Mesenchymal stem cell (in vitro differentiated cells and primary cell): ENCODE measurements around the gene SYNE4.

Experiments used
- DNase-seq: peaks from one replicate; pipeline ENCODE4 v3.0.0-alpha.2; 2013
- H2AFZ ChIP-seq: one replicate; pipeline ENCODE4 v1.6.1; 2013; ENCODE audit warnings: low read depth, mild to moderate bottlenecking, control low read depth, inconsistent platforms, low read length, moderate library complexity
- H2AK5ac ChIP-seq: 2 replicates; pipeline ENCODE4 v1.6.1; 2013; ENCODE audit warnings: low read length, moderate library complexity, mild to moderate bottlenecking, inconsistent platforms; ENCODE audit not compliant: severe bottlenecking
- H2BK120ac ChIP-seq: one replicate; pipeline ENCODE4 v1.6.1; 2013; ENCODE audit warnings: low read depth, mild to moderate bottlenecking, inconsistent platforms, low read length, moderate library complexity
- H2BK12ac ChIP-seq, 2 experiments: one replicate each; pipeline ENCODE4 v1.6.1; 2013; ENCODE audit warnings: inconsistent platforms in 2 of 2, low read length in 2 of 2, mild to moderate bottlenecking in 2 of 2, moderate library complexity in 2 of 2, control low read depth in 1 of 2
- H2BK15ac ChIP-seq: one replicate; pipeline ENCODE4 v1.6.1; 2013; ENCODE audit warnings: mild to moderate bottlenecking, low read depth, inconsistent platforms; ENCODE audit not compliant: poor library complexity, severe bottlenecking
- H2BK5ac ChIP-seq: 2 replicates; pipeline ENCODE4 v1.6.1; 2013; ENCODE audit warnings: low read depth, mild to moderate bottlenecking, low read length, control low read depth, inconsistent platforms; ENCODE audit not compliant: poor library complexity, severe bottlenecking
- H3K14ac ChIP-seq, 2 experiments: one replicate each; pipeline ENCODE4 v1.6.1; 2013; ENCODE audit warnings: inconsistent platforms in 2 of 2, low read length in 2 of 2, control low read depth in 1 of 2, mild to moderate bottlenecking in 1 of 2, moderate library complexity in 1 of 2
- H3K18ac ChIP-seq, 2 experiments: one replicate each; pipeline ENCODE4 v1.6.1; 2013; ENCODE audit warnings: inconsistent platforms in 2 of 2, low read length in 2 of 2, control low read depth in 1 of 2, low read depth in 1 of 2, mild to moderate bottlenecking in 1 of 2
- H3K23ac ChIP-seq, 2 experiments: one replicate each; pipeline ENCODE4 v1.6.1; 2013; ENCODE audit warnings: inconsistent platforms in 2 of 2, low read length in 2 of 2, mild to moderate bottlenecking in 2 of 2, moderate library complexity in 2 of 2, control low read depth in 1 of 2
- H3K27ac ChIP-seq: 2 replicates; pipeline ENCODE4 v1.5.1; 2013; ENCODE audit warnings: mild to moderate bottlenecking, moderate library complexity, low read length, control low read depth, inconsistent platforms; ENCODE audit not compliant: poor library complexity, severe bottlenecking
- H3K27me3 ChIP-seq, 2 experiments: 2 replicates each; pipeline versions ENCODE4 v1.6.1 to v1.7.0; 2013; ENCODE audit warnings: low read length in 2 of 2, mild to moderate bottlenecking in 2 of 2, moderate library complexity in 2 of 2, control low read depth in 1 of 2, inconsistent platforms in 1 of 2; ENCODE audit not compliant: control insufficient read depth in 1 of 2, insufficient read depth in 1 of 2
- H3K36me3 ChIP-seq, 2 experiments: 2 replicates each; pipeline versions ENCODE4 v1.6.1 to v1.7.0; 2013; ENCODE audit warnings: low read length in 2 of 2, control low read depth in 1 of 2, inconsistent platforms in 1 of 2, low read depth in 1 of 2, mild to moderate bottlenecking in 1 of 2; ENCODE audit not compliant: insufficient read depth in 2 of 2, control insufficient read depth in 1 of 2
- H3K4ac ChIP-seq, 2 experiments: one replicate each; pipeline ENCODE4 v1.6.1; 2013; ENCODE audit warnings: inconsistent platforms in 2 of 2, low read length in 2 of 2, mild to moderate bottlenecking in 2 of 2, moderate library complexity in 2 of 2, control low read depth in 1 of 2, low read depth in 1 of 2
- H3K4me1 ChIP-seq: 2 replicates; pipeline ENCODE4 v1.6.1; 2013; ENCODE audit warnings: low read depth, low read length, control low read depth; ENCODE audit not compliant: control insufficient read depth, insufficient read depth
- H3K4me2 ChIP-seq: 2 replicates; pipeline ENCODE4 v1.6.1; 2013; ENCODE audit warnings: low read length, mild to moderate bottlenecking, inconsistent platforms; ENCODE audit not compliant: poor library complexity, severe bottlenecking
- H3K4me3 ChIP-seq, 2 experiments: 2 replicates each; pipeline versions ENCODE4 v1.5.1 to v1.7.0; 2013; ENCODE audit warnings: low read length in 2 of 2, mild to moderate bottlenecking in 2 of 2, control low read depth in 1 of 2, low read depth in 1 of 2; ENCODE audit not compliant: insufficient read depth in 1 of 2
- H3K79me1 ChIP-seq: replicated peaks from 2 replicates; pipeline ENCODE4 v1.6.1; 2013; ENCODE audit warnings: mild to moderate bottlenecking, control low read depth, low read length, inconsistent platforms; ENCODE audit not compliant: poor library complexity, severe bottlenecking
- H3K9ac ChIP-seq: 2 replicates; pipeline ENCODE4 v1.7.0; 2013; ENCODE audit warnings: mild to moderate bottlenecking, low read length, moderate library complexity
- H3K9me3 ChIP-seq: 2 replicates; pipeline ENCODE4 v1.7.0; 2013; ENCODE audit warnings: mild to moderate bottlenecking, low read length; ENCODE audit not compliant: control insufficient read depth
- H4K8ac ChIP-seq: one replicate; pipeline ENCODE4 v1.6.1; 2013; ENCODE audit warnings: inconsistent platforms, mild to moderate bottlenecking, low read length, moderate library complexity
- H4K91ac ChIP-seq: one replicate; pipeline ENCODE4 v1.6.1; 2013; ENCODE audit warnings: mild to moderate bottlenecking, low read length, inconsistent platforms
- WGBS: methylation state at CpG from one replicate; pipeline ENCODE4 v1.1.7; 2013; ENCODE audit warnings: mixed read lengths; 5-methylcytosine and 5-hydroxymethylcytosine counted together

SYNE4 gene

DNA sequence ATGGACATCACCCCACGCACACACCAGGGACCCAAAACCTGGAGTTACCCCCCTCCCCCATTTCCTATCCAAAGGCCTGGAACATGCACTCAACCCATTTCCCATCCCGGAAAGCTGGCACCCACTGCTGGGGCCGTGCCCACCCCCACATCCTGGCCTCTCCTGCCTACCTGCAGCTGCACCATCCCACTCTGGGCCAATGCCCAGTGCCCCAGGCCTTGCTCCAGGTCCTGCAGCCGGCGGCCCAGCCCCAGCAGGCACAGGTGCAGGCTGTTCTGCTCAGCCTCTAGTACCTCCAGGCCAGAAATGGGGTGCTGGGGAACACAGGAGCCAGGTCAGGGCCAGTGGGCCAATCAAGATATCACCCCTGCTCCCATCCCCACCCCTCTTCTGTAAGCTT, 1.7 kb downstream of the SYNE4 start:
- H3K27me3 ChIP-seq = no peaks in the 10 kb centered on the region
- WGBS = 96% methylated on average over 5 of the region's 5 CpGs

DNA sequence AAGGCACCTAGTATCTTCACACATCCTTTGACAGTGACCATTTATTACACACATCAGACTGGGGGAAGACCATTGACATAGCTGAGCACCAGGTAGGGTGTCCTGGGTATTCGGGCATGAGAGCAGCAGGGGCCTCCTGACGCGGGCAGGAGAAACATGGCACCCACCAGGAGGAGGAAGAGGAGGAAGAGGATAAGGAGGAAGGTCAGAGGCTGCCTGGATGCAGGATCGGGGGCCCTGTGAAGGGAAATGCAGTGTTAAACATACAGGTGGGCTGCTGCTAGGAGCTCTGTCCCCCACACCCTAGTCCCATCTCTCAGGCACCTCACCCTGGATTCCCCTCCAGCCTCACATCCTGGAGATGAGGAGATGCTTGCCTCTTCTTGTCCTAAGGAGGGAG, 5.3 kb downstream of the SYNE4 start:
- Histone ChIP-seq H3K4me2 (no peak overlapping the region), H3K36me3 (peaks cover 19% of the 10 kb centered on the region in 2 experiments), H3K18ac (no peak overlapping the region), H3K79me1 (peaks cover 14% of the 10 kb centered on the region), H3K14ac (no peak overlapping the region), H3K9ac (no peak overlapping the region), H4K91ac (no peak overlapping the region), H3K23ac (no peak overlapping the region), H2BK12ac (no peak overlapping the region), H2AK5ac (no peak overlapping the region), H3K4ac (no peak overlapping the region), H4K8ac (no peak overlapping the region), H2AFZ (no peak overlapping the region), H2BK5ac (no peak overlapping the region), H2BK15ac (no peak overlapping the region), H3K27ac (no peak overlapping the region), H3K4me3 (no peak overlapping the region), H3K27me3 (no peaks in the 10 kb centered on the region), H3K9me3 (no peaks in the 10 kb centered on the region), H2BK120ac (no peak overlapping the region), H3K4me1 (no peaks in the 10 kb centered on the region)
- 97% methylated on average over 3 of the region's 4 CpGs for WGBS
- no peak for DNase-seq

More for the DNA sequence above, 1.7 kb downstream of the SYNE4 start:
- H4K91ac ChIP-seq = no peak overlapping the region
- no peak overlapping the region for H2BK120ac ChIP-seq
- no peak overlapping the region for H3K4me3 ChIP-seq
- no peak overlapping the region for H2BK12ac ChIP-seq
- no peak overlapping the region for H3K4me2 ChIP-seq
- H3K4me1 ChIP-seq = peaks cover 10% of the 10 kb centered on the region
- no peak overlapping the region for H3K9ac ChIP-seq
- DNase-seq = no peak
- no peak overlapping the region for H2BK15ac ChIP-seq
- no peak overlapping the region for H3K27ac ChIP-seq
- no peak overlapping the region for H3K23ac ChIP-seq
- peaks cover 5 to 9% of the 10 kb centered on the region in 2 experiments for H3K36me3 ChIP-seq
- H3K79me1 ChIP-seq = peaks cover 7% of the 10 kb centered on the region
- H3K18ac ChIP-seq = no peak overlapping the region
- no peak overlapping the region for H4K8ac ChIP-seq
- no peak overlapping the region for H3K14ac ChIP-seq
- H2BK5ac ChIP-seq = no peak overlapping the region
- H2AFZ ChIP-seq = no peak overlapping the region
- H2AK5ac ChIP-seq = no peak overlapping the region
- no peak overlapping the region for H3K4ac ChIP-seq
- H3K9me3 ChIP-seq = no peaks in the 10 kb centered on the region

DNA sequence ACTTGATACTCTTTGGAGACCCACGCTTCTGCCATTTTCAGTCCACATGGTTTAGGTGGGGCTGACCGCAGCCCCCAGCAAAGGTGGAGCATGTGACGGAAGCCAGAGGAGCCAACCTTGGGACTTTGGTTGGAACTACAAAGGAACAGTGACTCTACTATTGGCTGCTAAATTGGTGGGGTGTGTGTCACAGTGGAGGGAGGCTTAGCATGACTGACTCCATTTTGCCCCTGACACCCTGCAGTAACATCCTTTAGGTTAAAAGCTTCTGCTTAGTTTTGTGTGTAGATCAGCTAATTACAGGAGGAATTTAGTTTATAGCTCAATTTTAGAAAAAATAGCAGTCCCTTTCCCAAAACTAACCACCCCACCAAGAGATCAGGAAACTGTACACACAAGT, 7.0 kb downstream of the SYNE4 start:
- Histone ChIP-seq H3K79me1 (peaks cover 21% of the 10 kb centered on the region), H3K23ac (no peak overlapping the region), H2BK120ac (no peak overlapping the region), H3K18ac (no peak overlapping the region), H2AK5ac (no peak overlapping the region), H3K4ac (no peak overlapping the region), H3K4me3 (no peak overlapping the region), H4K8ac (no peak overlapping the region), H3K14ac (no peak overlapping the region), H2BK5ac (no peak overlapping the region), H3K36me3 (peaks cover 24 to 28% of the 10 kb centered on the region in 2 experiments), H3K4me1 (no peaks in the 10 kb centered on the region), H2BK15ac (no peak overlapping the region), H3K9me3 (no peaks in the 10 kb centered on the region), H3K27me3 (no peaks in the 10 kb centered on the region), H2AFZ (no peak overlapping the region), H3K4me2 (no peak overlapping the region), H3K9ac (no peak overlapping the region), H4K91ac (no peak overlapping the region), H3K27ac (no peak overlapping the region), H2BK12ac (no peak overlapping the region)
- DNase-seq = no peak
- WGBS = 93% methylated on average over 3 of the region's 3 CpGs

DNA sequence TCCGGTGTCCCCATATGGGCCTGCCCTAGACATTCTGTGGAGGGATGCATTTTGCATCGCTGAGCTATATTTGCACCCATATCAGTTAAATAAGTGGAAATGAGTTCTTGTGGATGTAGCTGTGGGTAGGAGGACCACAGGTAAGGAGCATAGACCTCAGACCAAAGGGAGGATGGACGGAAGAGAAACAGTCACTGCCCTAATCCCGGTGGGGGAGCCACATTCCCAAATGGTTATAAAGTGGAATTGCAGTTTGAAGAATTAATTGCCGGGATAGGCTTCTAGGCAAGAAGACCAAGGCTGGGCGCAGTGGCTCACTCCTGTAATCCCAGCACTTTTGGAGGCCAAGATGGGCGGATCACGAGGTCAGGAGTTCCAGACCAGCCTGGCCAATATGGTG, 11.8 kb downstream of the SYNE4 start:
- H3K4ac ChIP-seq = no peak overlapping the region
- WGBS = 93% methylated on average over 8 of the region's 8 CpGs
- no peak for DNase-seq
- H3K23ac ChIP-seq = no peak overlapping the region
- H3K4me1 ChIP-seq = peaks cover 15% of the 10 kb centered on the region
- peaks cover 18 to 24% of the 10 kb centered on the region in 2 experiments for H3K36me3 ChIP-seq
- H3K9me3 ChIP-seq = no peaks in the 10 kb centered on the region
- no peak overlapping the region for H3K27ac ChIP-seq
- no peak overlapping the region for H2BK12ac ChIP-seq
- no peak overlapping the region for H4K91ac ChIP-seq
- no peak overlapping the region for H4K8ac ChIP-seq
- H3K4me3 ChIP-seq = peak overlapping the region in 1 of 2 experiments; percentile 98
- no peak overlapping the region for H3K9ac ChIP-seq
- H3K79me1 ChIP-seq = peaks cover 31% of the 10 kb centered on the region
- H2BK5ac ChIP-seq = no peak overlapping the region
- no peak overlapping the region for H3K14ac ChIP-seq
- H2BK120ac ChIP-seq = no peak overlapping the region
- H2BK15ac ChIP-seq = no peak overlapping the region
- no peaks in the 10 kb centered on the region for H3K27me3 ChIP-seq
- no peak overlapping the region for H2AFZ ChIP-seq
- no peak overlapping the region for H2AK5ac ChIP-seq
- H3K18ac ChIP-seq = no peak overlapping the region
- no peak overlapping the region for H3K4me2 ChIP-seq
